IPS-NIHi7 (cell line): ENCODE results near the gene ARHGEF40.

Experiments
- DNase-seq: peaks from one replicate; pipeline ENCODE4 v3.0.0; 2012; ENCODE audit warnings: mixed read lengths; ENCODE audit errors: extremely low spot score

The ARHGEF40 gene

GRCh38 chr14:21096978-21097635, 27.0 kb downstream of the ARHGEF40 start:
- DNase-seq: no peak

GRCh38 chr14:21097636-21098075, 27.6 kb downstream of the ARHGEF40 start:
- no peak for DNase-seq

GRCh38 chr14:21098076-21098891, 28.2 kb downstream of the ARHGEF40 start, which contains the start of gene ZNF219:
Gene ZNF219, minus strand, starts transcription at chr14:21098655. Its CDS starts 5,064 bp downstream, at chr14:21093591.
- DNase-seq: peak; percentile 68

- no peak for DNase-seq
Measured at GRCh38 chr14:21098892-21099595, 28.9 kb downstream of the ARHGEF40 start.

GRCh38 chr14:21099596-21099985, 29.5 kb downstream of the ARHGEF40 start:
- no peak for DNase-seq

GRCh38 chr14:21100931-21101330, 30.8 kb downstream of the ARHGEF40 start, which contains the start of gene TMEM253:
Gene TMEM253, plus strand, starts transcription at chr14:21101066. Its CDS starts 278 bp downstream, at chr14:21101344.
- no peak for DNase-seq

- DNase-seq: no peak
Measured at GRCh38 chr14:21101802-21102413, 31.8 kb downstream of the ARHGEF40 start.

- DNase-seq: peak; percentile 46
Measured at GRCh38 chr14:21102521-21103410, 32.7 kb downstream of the ARHGEF40 start.

GRCh38 chr14:21103411-21103709, 33.3 kb downstream of the ARHGEF40 start:
- DNase-seq: no peak

GRCh38 chr14:21103710-21104447, 33.8 kb downstream of the ARHGEF40 start:
- peak; percentile 87 for DNase-seq

- DNase-seq: peak; percentile 73
Measured at GRCh38 chr14:21104448-21105060, 34.5 kb downstream of the ARHGEF40 start.

- DNase-seq: no peak
Measured at GRCh38 chr14:21105095-21105494, 35.0 kb downstream of the ARHGEF40 start.

- DNase-seq: no peak
Measured at GRCh38 chr14:21106176-21106497, 36.0 kb downstream of the ARHGEF40 start.

GRCh38 chr14:21106498-21107282, 36.6 kb downstream of the ARHGEF40 start:
- DNase-seq: peak; percentile 82

GRCh38 chr14:21107283-21107800, 37.2 kb downstream of the ARHGEF40 start:
- no peak for DNase-seq

GRCh38 chr14:21108791-21109190, 38.7 kb downstream of the ARHGEF40 start:
- no peak for DNase-seq

- no peak for DNase-seq
Measured at GRCh38 chr14:21109377-21110138, 39.5 kb downstream of the ARHGEF40 start.

- no peak for DNase-seq
Measured at GRCh38 chr14:21112255-21112654, 42.2 kb downstream of the ARHGEF40 start.
